ENCODE measurements around the gene LPP. TPM values are rescaled to one million over a fixed set of nuclear protein-coding genes. Genes with fewer than 3 reads are reported as not detected.

LPP gene
- polyA plus RNA-seq, 2 donors, result 10.5 to 12.9 TPM

DNA sequence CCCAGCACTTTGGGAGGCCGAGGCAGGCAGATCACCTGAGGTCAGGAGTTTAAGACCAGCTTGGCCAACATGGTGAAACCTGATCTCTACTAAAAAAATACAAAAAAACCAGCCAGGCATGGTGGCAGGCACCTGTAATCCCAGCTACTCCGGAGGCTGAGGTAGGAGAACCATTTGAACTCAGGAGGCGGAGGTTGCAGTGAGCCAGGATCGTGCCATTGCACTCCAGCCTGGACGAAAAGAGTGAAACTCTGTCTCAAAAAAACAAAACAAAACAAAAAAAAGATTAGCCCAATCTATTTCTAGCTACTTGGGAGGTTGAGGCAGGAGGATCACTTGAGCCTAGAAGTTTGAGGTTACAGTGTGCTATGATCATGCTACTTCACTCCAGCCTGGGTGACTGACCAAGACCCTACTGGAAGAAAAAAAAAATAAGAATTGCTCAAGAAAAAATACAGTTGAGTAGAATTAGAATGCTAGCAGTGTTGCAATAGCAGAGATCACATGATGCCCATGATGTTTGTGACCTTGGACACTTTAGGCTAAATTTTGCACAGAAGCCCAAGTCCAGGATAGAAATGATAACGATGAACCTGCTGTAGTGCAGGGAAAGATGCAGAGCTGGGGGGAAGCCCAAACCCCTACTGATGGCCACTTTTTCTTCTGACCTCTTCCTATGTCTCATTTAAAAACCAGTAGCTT lies 162.2 kb downstream of the LPP start:
- Histone ChIP-seq H3K27ac (ENCODE audit: low read depth in 2 of 2, low read length in 1 of 2) (no peak overlapping the region), H3K9me3 (ENCODE audit: control insufficient read depth in 2 of 2, insufficient read depth in 1 of 2, low read depth in 1 of 2, low read length in 1 of 2) (no peaks in the 10 kb centered on the region), H3K27me3 (ENCODE audit: control insufficient read depth in 1 of 2, insufficient read depth in 2 of 2, low read length in 2 of 2) (no peaks in the 10 kb centered on the region), H3K36me3 (ENCODE audit: control insufficient read depth in 2 of 2, insufficient read depth in 2 of 2, low read length in 1 of 2) (no peaks in the 10 kb centered on the region), H3K4me3 (ENCODE audit: low read depth in 1 of 2, low read length in 2 of 2) (no peak overlapping the region), H3K4me1 (ENCODE audit: control insufficient read depth in 2 of 2, insufficient read depth in 2 of 2, low read length in 1 of 2) (peaks cover 0 to 3% of the 10 kb centered on the region in 2 donors)
- 85 to 88% methylated on average over 6 of the region's 6 CpGs for WGBS, 2 donors

DNA sequence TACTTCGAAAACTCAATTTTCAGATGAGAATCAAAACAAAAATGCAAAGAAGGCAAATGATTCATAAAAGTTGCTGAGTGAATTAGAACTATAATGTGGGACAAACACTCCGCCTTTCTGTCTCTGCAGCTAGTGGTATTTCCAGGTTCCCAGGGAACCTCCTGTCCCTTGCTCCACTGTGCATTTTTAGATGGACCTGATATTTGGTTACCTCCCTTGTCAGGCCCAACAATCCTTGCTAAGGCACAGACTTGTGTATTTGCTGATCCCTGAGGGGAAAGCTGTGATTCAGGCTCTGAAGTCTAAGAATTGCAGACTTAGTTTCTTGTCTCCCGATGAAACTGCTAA lies 162.7 kb downstream of the LPP start:
- no peaks in the 10 kb centered on the region for H3K36me3 ChIP-seq (ENCODE audit: control insufficient read depth in 2 of 2, insufficient read depth in 2 of 2, low read length in 1 of 2)
- H3K27me3 ChIP-seq (ENCODE audit: control insufficient read depth in 1 of 2, insufficient read depth in 2 of 2, low read length in 2 of 2), result no peaks in the 10 kb centered on the region
- WGBS, 2 donors, result 74 to 79% methylated on average over 3 of the region's 3 CpGs
- H3K4me1 ChIP-seq (ENCODE audit: control insufficient read depth in 2 of 2, insufficient read depth in 2 of 2, low read length in 1 of 2), result peaks cover 0 to 3% of the 10 kb centered on the region in 2 donors
- H3K27ac ChIP-seq (ENCODE audit: low read depth in 2 of 2, low read length in 1 of 2), result no peak overlapping the region
- H3K9me3 ChIP-seq (ENCODE audit: control insufficient read depth in 2 of 2, insufficient read depth in 1 of 2, low read depth in 1 of 2, low read length in 1 of 2), result no peaks in the 10 kb centered on the region
- no peak overlapping the region for H3K4me3 ChIP-seq (ENCODE audit: low read depth in 1 of 2, low read length in 2 of 2)

DNA sequence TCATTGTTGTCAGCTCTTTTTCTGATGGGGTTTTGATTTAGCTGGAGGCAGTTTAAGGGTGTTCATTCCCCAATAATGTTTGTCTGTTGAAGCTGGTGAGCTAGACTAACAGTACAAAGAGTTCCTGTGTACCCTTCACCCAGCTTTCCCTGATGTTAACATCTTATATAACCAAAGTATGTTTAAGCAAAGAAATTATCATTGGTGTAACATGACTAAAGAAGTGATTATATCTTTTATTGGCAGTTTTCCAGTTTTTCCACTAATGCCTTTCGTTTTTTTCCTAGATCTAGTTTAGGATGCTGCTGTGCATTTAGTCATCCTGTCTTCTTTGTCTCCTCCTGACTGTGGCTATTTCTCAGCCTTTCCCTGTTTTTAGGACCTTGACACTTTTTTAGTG lies 165.6 kb downstream of the LPP start:
- Histone ChIP-seq H3K36me3 (ENCODE audit: control insufficient read depth in 2 of 2, insufficient read depth in 2 of 2, low read length in 1 of 2) (no peaks in the 10 kb centered on the region), H3K27me3 (ENCODE audit: control insufficient read depth in 1 of 2, insufficient read depth in 2 of 2, low read length in 2 of 2) (no peaks in the 10 kb centered on the region), H3K27ac (ENCODE audit: low read depth in 2 of 2, low read length in 1 of 2) (no peak overlapping the region), H3K4me3 (ENCODE audit: low read depth in 1 of 2, low read length in 2 of 2) (no peak overlapping the region), H3K4me1 (ENCODE audit: control insufficient read depth in 2 of 2, insufficient read depth in 2 of 2, low read length in 1 of 2) (peaks cover 0 to 3% of the 10 kb centered on the region in 2 donors), H3K9me3 (ENCODE audit: control insufficient read depth in 2 of 2, insufficient read depth in 1 of 2, low read depth in 1 of 2, low read length in 1 of 2) (no peaks in the 10 kb centered on the region)
- 24 to 34% methylated on average over 1 of the region's 1 CpG for WGBS, 2 donors

DNA sequence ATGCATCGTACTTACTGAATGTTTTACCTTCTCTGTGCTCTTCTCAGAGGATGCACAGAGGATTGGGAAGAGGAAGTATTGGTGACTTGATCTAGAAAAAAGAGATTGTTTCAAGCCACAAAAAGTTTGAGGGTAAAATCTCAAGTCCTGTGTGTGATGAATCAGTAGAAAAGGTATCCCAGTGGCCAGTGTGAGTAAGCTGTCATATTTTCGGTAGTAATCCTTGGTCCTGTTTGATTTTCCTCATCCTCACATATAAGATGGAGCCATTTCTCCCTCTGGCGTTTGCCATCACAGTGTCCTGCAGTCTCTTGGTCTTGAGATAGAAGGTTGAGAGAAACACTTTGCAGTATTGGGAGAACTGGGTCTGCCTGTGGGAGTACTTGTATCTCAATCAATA lies 166.8 kb downstream of the LPP start:
- H3K4me1 ChIP-seq (ENCODE audit: control insufficient read depth in 2 of 2, insufficient read depth in 2 of 2, low read length in 1 of 2), result peaks cover 0 to 3% of the 10 kb centered on the region in 2 donors
- H3K36me3 ChIP-seq (ENCODE audit: control insufficient read depth in 2 of 2, insufficient read depth in 2 of 2, low read length in 1 of 2), result no peaks in the 10 kb centered on the region
- WGBS, 2 donors, result 92 to 94% methylated on average over 3 of the region's 3 CpGs
- H3K9me3 ChIP-seq (ENCODE audit: control insufficient read depth in 2 of 2, insufficient read depth in 1 of 2, low read depth in 1 of 2, low read length in 1 of 2), result no peaks in the 10 kb centered on the region
- no peak overlapping the region for H3K27ac ChIP-seq (ENCODE audit: low read depth in 2 of 2, low read length in 1 of 2)
- no peak overlapping the region for H3K4me3 ChIP-seq (ENCODE audit: low read depth in 1 of 2, low read length in 2 of 2)
- H3K27me3 ChIP-seq (ENCODE audit: control insufficient read depth in 1 of 2, insufficient read depth in 2 of 2, low read length in 2 of 2), result no peaks in the 10 kb centered on the region

DNA sequence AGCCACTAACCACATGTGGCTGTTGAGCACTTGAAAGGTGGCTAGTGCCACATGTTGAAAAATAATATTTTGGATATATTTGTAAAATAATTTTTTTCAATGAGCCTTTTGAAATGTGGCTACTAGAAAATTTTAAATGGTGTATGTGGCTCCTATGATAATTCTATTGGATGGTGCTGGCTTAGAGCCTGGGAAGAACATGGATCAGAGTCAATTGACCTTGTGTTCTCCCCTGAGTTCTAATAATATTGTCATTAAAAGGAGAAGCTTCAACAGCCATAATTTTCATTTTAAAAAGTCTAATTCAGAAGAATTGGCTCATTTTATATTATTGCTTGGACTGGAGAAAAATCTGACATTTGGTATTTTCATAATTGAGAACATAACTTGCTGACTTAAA lies 167.3 kb downstream of the LPP start:
- no peak overlapping the region for H3K4me3 ChIP-seq (ENCODE audit: low read depth in 1 of 2, low read length in 2 of 2)
- H3K4me1 ChIP-seq (ENCODE audit: control insufficient read depth in 2 of 2, insufficient read depth in 2 of 2, low read length in 1 of 2), result peaks cover 0 to 3% of the 10 kb centered on the region in 2 donors
- no peaks in the 10 kb centered on the region for H3K27me3 ChIP-seq (ENCODE audit: control insufficient read depth in 1 of 2, insufficient read depth in 2 of 2, low read length in 2 of 2)
- no peaks in the 10 kb centered on the region for H3K36me3 ChIP-seq (ENCODE audit: control insufficient read depth in 2 of 2, insufficient read depth in 2 of 2, low read length in 1 of 2)
- H3K27ac ChIP-seq (ENCODE audit: low read depth in 2 of 2, low read length in 1 of 2), result no peak overlapping the region
- H3K9me3 ChIP-seq (ENCODE audit: control insufficient read depth in 2 of 2, insufficient read depth in 1 of 2, low read depth in 1 of 2, low read length in 1 of 2), result no peaks in the 10 kb centered on the region

DNA sequence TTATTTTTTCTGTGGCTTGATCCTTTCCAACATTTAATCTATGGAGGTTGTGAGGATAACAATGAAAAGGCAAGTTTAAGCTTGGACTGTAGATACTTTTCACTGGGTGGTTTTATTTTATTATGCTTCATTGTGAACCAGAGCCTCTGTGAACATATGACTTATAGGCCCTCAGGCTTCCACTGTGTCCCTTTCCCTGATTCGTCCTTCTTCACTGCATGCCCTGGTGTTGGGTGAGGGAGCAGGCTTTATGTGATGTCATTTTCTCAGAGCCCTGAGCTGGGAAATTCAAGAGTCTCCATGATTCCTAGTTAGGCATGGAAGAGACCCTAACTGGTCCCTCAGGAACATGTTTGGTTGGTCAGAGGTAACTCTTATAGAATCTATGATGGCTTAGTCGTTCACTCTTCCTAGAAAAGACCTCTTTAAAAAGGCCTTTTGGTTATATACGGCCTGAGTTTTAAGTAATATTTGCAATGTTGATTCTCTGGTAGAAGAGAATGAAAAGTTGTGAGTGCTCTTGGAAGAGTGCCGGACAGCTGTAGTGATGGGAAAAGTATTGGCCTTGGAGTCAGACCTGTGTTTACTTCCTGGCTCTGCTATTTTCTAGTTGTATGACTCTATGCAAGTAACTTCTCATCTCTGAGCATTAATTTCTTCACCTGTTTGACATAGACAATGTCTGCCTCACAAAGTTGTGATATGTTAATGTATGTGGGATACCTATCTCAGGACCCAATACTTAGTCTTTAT lies 168.4 kb downstream of the LPP start:
- WGBS, 2 donors, result 77 to 79% methylated on average over 4 of the region's 4 CpGs
- no peak overlapping the region for H3K4me3 ChIP-seq (ENCODE audit: low read depth in 1 of 2, low read length in 2 of 2)
- H3K27me3 ChIP-seq (ENCODE audit: control insufficient read depth in 1 of 2, insufficient read depth in 2 of 2, low read length in 2 of 2), result no peaks in the 10 kb centered on the region
- no peaks in the 10 kb centered on the region for H3K36me3 ChIP-seq (ENCODE audit: control insufficient read depth in 2 of 2, insufficient read depth in 2 of 2, low read length in 1 of 2)
- H3K4me1 ChIP-seq (ENCODE audit: control insufficient read depth in 2 of 2, insufficient read depth in 2 of 2, low read length in 1 of 2), result no peaks in the 10 kb centered on the region
- H3K9me3 ChIP-seq (ENCODE audit: control insufficient read depth in 2 of 2, insufficient read depth in 1 of 2, low read depth in 1 of 2, low read length in 1 of 2), result no peaks in the 10 kb centered on the region
- H3K27ac ChIP-seq (ENCODE audit: low read depth in 2 of 2, low read length in 1 of 2), result peak overlapping the region in 1 of 2 donors; percentile 20

DNA sequence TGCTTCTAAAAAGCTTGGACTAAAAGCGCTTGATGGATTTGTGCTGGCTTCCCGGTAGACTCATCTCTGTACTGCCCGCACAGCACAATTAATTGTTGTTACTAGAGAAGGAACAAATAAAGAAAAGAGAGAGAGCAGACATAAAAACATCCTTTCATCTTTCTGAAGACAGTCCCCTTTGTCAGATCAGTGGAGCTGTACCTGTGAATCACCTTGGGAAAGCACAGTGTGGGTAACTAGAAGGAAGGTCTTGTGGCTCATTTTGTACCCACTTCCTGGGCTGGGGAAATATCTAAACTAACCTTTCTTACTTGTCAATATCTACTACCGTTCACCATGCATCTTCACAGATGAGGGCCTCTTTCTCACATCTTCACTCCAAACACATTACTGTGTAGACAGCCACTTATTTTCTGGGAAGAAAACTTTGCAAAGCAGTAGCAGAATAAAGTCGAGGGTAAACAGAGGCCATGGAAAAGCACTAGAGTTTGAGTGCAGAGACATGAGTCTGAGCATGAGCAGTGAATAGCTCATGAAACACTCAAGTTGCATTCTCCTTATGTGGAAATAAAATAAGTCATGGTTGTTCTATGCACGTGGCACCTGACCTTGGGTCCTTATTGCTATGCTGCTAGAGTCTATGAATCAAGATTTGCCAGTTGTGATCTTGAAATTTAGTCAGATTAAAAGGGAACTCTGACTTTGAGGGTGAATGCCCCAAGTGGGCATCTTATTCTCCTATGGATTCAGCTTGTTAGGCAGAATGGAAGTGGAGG lies 169.3 kb downstream of the LPP start:
- Histone ChIP-seq H3K36me3 (ENCODE audit: control insufficient read depth in 2 of 2, insufficient read depth in 2 of 2, low read length in 1 of 2) (no peaks in the 10 kb centered on the region), H3K9me3 (ENCODE audit: control insufficient read depth in 2 of 2, insufficient read depth in 1 of 2, low read depth in 1 of 2, low read length in 1 of 2) (no peaks in the 10 kb centered on the region), H3K4me3 (ENCODE audit: low read depth in 1 of 2, low read length in 2 of 2) (no peak overlapping the region), H3K4me1 (ENCODE audit: control insufficient read depth in 2 of 2, insufficient read depth in 2 of 2, low read length in 1 of 2) (no peaks in the 10 kb centered on the region), H3K27ac (ENCODE audit: low read depth in 2 of 2, low read length in 1 of 2) (no peak overlapping the region), H3K27me3 (ENCODE audit: control insufficient read depth in 1 of 2, insufficient read depth in 2 of 2, low read length in 2 of 2) (no peaks in the 10 kb centered on the region)
- WGBS, 2 donors, result 75 to 78% methylated on average over 6 of the region's 6 CpGs

DNA sequence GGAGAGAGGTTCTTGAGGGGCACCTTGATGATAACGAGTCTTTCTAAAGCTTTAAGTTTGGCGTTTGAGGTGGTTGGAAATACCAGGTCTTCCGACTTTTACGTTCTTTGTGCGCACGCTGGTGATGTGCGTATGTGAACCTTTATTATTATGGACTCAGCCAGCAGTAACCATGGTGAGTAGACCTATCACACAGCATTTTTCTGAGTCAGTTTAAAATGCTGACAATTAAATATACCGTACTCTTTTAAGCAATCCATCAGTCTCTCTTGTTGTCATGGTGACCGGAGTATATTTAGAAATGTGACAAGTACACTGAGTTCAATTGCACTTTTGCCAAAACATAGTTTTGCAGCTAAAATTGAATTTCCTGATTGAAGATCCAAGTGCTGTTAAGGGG lies 172.2 kb downstream of the LPP start:
- peaks cover 0 to 2% of the 10 kb centered on the region in 2 donors for H3K36me3 ChIP-seq (ENCODE audit: control insufficient read depth in 2 of 2, insufficient read depth in 2 of 2, low read length in 1 of 2)
- no peaks in the 10 kb centered on the region for H3K4me1 ChIP-seq (ENCODE audit: control insufficient read depth in 2 of 2, insufficient read depth in 2 of 2, low read length in 1 of 2)
- no peaks in the 10 kb centered on the region for H3K9me3 ChIP-seq (ENCODE audit: control insufficient read depth in 2 of 2, insufficient read depth in 1 of 2, low read depth in 1 of 2, low read length in 1 of 2)
- no peaks in the 10 kb centered on the region for H3K27me3 ChIP-seq (ENCODE audit: control insufficient read depth in 1 of 2, insufficient read depth in 2 of 2, low read length in 2 of 2)
- H3K4me3 ChIP-seq (ENCODE audit: low read depth in 1 of 2, low read length in 2 of 2), result no peak overlapping the region
- WGBS, 2 donors, result 80% methylated on average over 9 of the region's 9 CpGs
- H3K27ac ChIP-seq (ENCODE audit: low read depth in 2 of 2, low read length in 1 of 2), result no peak overlapping the region

DNA sequence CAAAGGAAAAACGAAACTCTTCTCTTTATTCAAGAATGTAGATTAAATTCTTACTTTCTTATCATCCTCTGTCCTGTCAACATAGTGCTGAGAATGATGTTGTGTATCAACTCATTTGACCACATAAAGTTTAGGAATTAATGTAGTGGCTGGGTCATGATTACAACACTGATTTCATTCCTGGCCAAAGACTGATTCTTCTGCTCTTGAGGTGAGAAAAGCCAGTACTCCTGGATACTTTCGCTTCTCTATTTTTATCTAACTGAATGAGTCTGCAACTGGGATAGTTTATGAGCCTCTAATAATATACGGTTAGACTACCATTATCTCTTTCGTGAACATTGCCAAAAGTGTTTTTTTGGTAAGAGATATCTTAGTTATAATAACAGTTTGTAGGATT lies 173.0 kb downstream of the LPP start:
- no peaks in the 10 kb centered on the region for H3K4me1 ChIP-seq (ENCODE audit: control insufficient read depth in 2 of 2, insufficient read depth in 2 of 2, low read length in 1 of 2)
- H3K9me3 ChIP-seq (ENCODE audit: control insufficient read depth in 2 of 2, insufficient read depth in 1 of 2, low read depth in 1 of 2, low read length in 1 of 2), result no peaks in the 10 kb centered on the region
- H3K36me3 ChIP-seq (ENCODE audit: control insufficient read depth in 2 of 2, insufficient read depth in 2 of 2, low read length in 1 of 2), result peaks cover 0 to 2% of the 10 kb centered on the region in 2 donors
- H3K27ac ChIP-seq (ENCODE audit: low read depth in 2 of 2, low read length in 1 of 2), result no peak overlapping the region
- no peaks in the 10 kb centered on the region for H3K27me3 ChIP-seq (ENCODE audit: control insufficient read depth in 1 of 2, insufficient read depth in 2 of 2, low read length in 2 of 2)
- WGBS, 2 donors, result 79 to 83% methylated on average over 4 of the region's 4 CpGs
- no peak overlapping the region for H3K4me3 ChIP-seq (ENCODE audit: low read depth in 1 of 2, low read length in 2 of 2)
